ENCODE data around the gene HBA1.
A peak's percentile ranks its signal among the peaks of the same experiment; 100 is the strongest.
"Not testable (repeated sequence)": the region's sequence is repeated elsewhere in the genome, so short reads cannot be mapped to it uniquely, and the experiment has no call there.

The HBA1 gene

GRCh38 chr16:194516-194915 is 18.0 kb downstream of the HBA1 start:
- TF ChIP-seq CTCF (IDR thresholded peaks at IDR 0.05; ENCODE audit: low read depth, low read length, missing control alignments) = no peak
- H3K4me3 ChIP-seq (ENCODE audit: low read depth, low read length) = no peak overlapping the region
- H3K36me3 ChIP-seq (replicated peaks) = peaks cover 89% of the 10 kb centered on the region
- no peak overlapping the region for H3K27ac ChIP-seq
- peak; percentile 27 for DNase-seq
- H3K27me3 ChIP-seq (replicated peaks) = no peaks in the 10 kb centered on the region
- in situ Hi-C loops (cut with HindIII; ENCODE audit: low pct_ligation_motif_present, low sequenced_read_pairs) = no loop called here

GRCh38 chr16:200388-200787 is 23.9 kb downstream of the HBA1 start:
- H3K27ac ChIP-seq = peak overlapping the region; percentile 11
- no peak for TF ChIP-seq CTCF (IDR thresholded peaks at IDR 0.05; ENCODE audit: low read depth, low read length, missing control alignments)
- H3K36me3 ChIP-seq (replicated peaks) = peaks cover 77% of the 10 kb centered on the region
- no peaks in the 10 kb centered on the region for H3K27me3 ChIP-seq (replicated peaks)
- in situ Hi-C loops (cut with HindIII; ENCODE audit: low pct_ligation_motif_present, low sequenced_read_pairs) = no loop called here
- H3K4me3 ChIP-seq (ENCODE audit: low read depth, low read length) = no peak overlapping the region
- peak; percentile 49 for DNase-seq

- Histone ChIP-seq H3K36me3 (replicated peaks) (peaks cover 80% of the 10 kb centered on the region), H3K4me3 (ENCODE audit: low read depth, low read length) (no peak overlapping the region), H3K27me3 (replicated peaks) (no peaks in the 10 kb centered on the region), H3K27ac (no peak overlapping the region)
- in situ Hi-C loops (cut with HindIII; ENCODE audit: low pct_ligation_motif_present, low sequenced_read_pairs) = no loop called here
- no peak for TF ChIP-seq CTCF (IDR thresholded peaks at IDR 0.05; ENCODE audit: low read depth, low read length, missing control alignments)
- no peak for DNase-seq
Observed at GRCh38 chr16:203246-203645, 26.8 kb downstream of the HBA1 start.

GRCh38 chr16:204046-204445 is 27.6 kb downstream of the HBA1 start:
- H3K4me3 ChIP-seq (ENCODE audit: low read depth, low read length); H3K27me3 ChIP-seq (replicated peaks); in situ Hi-C loops (cut with HindIII; ENCODE audit: low pct_ligation_motif_present, low sequenced_read_pairs); DNase-seq; H3K27ac ChIP-seq: not testable (repeated sequence)
- H3K36me3 ChIP-seq (replicated peaks) = peaks cover 79% of the 10 kb centered on the region

GRCh38 chr16:209359-209758 is 32.9 kb downstream of the HBA1 start:
- H3K27me3 ChIP-seq (replicated peaks); in situ Hi-C loops (cut with HindIII; ENCODE audit: low pct_ligation_motif_present, low sequenced_read_pairs); DNase-seq; H3K4me3 ChIP-seq (ENCODE audit: low read depth, low read length); H3K27ac ChIP-seq: not testable (repeated sequence)
- H3K36me3 ChIP-seq (replicated peaks) = peaks cover 85% of the 10 kb centered on the region

GRCh38 chr16:211631-212180 is 35.2 kb downstream of the HBA1 start:
- H3K4me3 ChIP-seq (ENCODE audit: low read depth, low read length); in situ Hi-C loops (cut with HindIII; ENCODE audit: low pct_ligation_motif_present, low sequenced_read_pairs); H3K27me3 ChIP-seq (replicated peaks); H3K27ac ChIP-seq; DNase-seq: not testable (repeated sequence)
- H3K36me3 ChIP-seq (replicated peaks) = peaks cover 75% of the 10 kb centered on the region

GRCh38 chr16:212999-213398 is 36.5 kb downstream of the HBA1 start:
- Histone ChIP-seq H3K27ac (no peak overlapping the region), H3K4me3 (ENCODE audit: low read depth, low read length) (no peak overlapping the region), H3K27me3 (replicated peaks) (no peaks in the 10 kb centered on the region), H3K36me3 (replicated peaks) (peaks cover 74% of the 10 kb centered on the region)
- TF ChIP-seq CTCF (IDR thresholded peaks at IDR 0.05; ENCODE audit: low read depth, low read length, missing control alignments) = no peak
- in situ Hi-C loops (cut with HindIII; ENCODE audit: low pct_ligation_motif_present, low sequenced_read_pairs) = no loop called here
- DNase-seq = peak; percentile 24
